ENCODE data around the gene PRF1. TPM values are rescaled to one million over a fixed set of nuclear protein-coding genes. Genes with fewer than 3 reads are reported as not detected.

Gene PRF1
- total RNA-seq, result not detected in 2 replicates

DNA sequence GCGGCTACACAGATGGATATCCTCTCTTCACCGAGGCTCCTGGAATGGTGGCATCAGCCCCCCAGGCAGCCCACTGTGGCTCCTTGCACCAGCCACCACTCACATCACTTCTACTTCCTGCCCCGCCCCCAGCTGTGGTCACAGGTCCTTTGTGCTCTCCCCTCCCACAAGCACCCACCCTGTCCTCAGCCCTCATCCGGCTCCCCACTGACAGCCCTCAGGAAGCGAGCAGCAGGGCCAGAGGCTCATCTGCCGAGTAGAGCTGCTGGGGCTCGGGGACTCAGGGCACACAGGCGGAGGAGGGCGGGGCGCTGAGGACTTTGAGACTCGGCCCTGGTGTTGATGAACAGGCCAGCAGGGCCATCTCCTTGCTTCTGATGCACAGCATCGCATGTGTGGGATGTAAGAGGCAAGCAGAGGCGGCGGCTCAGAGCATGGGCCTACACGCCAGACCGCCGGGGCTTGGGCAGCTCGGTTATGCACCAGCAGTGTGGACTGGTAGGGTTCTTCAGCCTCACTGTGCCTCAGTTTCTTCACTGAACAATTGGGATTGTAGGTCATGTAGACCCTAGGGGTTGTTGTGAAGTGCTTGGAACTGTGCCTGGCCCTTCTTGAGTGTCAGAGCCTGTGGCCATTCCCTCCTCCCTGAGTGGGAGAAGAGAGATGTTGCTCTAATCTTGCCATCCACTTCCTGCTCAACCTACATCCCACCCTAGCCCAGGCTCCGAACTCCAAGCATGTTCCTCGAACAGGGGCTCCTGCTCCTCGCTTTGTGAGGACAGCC is at the start of gene PRF1:
TSS of gene PRF1 (minus strand) at position 77 of the 784 bp plus-strand sequence. CDS start 1,839 bp downstream, outside the sequence.

Other genes starting within 250 kb of the PRF1 start
- gene LRRC20, start 220.1 kb downstream of the PRF1 start, total RNA-seq, result 3.8 and 4.7 TPM in 2 replicates
- 58.5 and 63.9 TPM in 2 replicates for gene EIF4EBP2, start 198.6 kb downstream of the PRF1 start, total RNA-seq
- gene NODAL, start 161.1 kb downstream of the PRF1 start, total RNA-seq, result not detected in 2 replicates
- gene PALD1, start 124.0 kb downstream of the PRF1 start, total RNA-seq, result 0.12 and 0.16 TPM in 2 replicates
- gene ADAMTS14, start 69.8 kb upstream of the PRF1 start, total RNA-seq, result 12.4 and 15.6 TPM in 2 replicates
- not detected in 2 replicates for gene TBATA, start 182.6 kb upstream of the PRF1 start, total RNA-seq
- 24.2 and 32.1 TPM in 2 replicates for gene SGPL1, start 213.2 kb upstream of the PRF1 start, total RNA-seq